PC-3 (cell line): Measurements from ENCODE around the gene MADCAM1.

Source experiments
- EZH2 ChIP-seq: fragments of 300-600 bp; sonication (generic); IDR thresholded peaks from one replicate; pipeline ENCODE4 v1.6.1; 2017; ENCODE audit warnings: antibody characterized with exemption, mild to moderate bottlenecking, low read length; ENCODE audit not compliant: unreplicated experiment
- TF ChIP-seq, protein P1 (sequence below): fragments of 300-600 bp; sonication (generic); conservative IDR thresholded peaks from 2 replicates; pipeline ENCODE4 v1.5.1; 2017; ENCODE audit warnings: antibody characterized with exemption, low read depth, mild to moderate bottlenecking, low read length

DNA sequence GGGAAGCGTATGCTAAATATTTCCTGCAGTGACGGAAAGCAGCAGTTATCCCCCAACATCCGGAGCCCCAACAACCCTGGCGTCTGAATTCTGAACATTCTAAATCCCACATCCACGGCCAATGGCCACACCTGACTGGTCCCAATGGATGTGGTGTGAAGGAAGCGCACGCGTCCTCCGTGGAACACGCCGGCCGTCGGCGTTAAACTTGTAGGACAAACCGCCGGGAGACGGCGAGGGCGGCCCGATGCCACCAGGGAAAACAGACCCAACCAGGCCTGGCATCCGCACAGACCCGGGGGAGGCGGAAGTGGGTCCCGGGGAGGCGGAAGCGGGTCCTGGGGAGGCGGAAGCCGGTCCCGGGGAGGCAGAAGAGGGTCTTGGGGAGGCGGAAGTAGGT is 38.6 kb upstream of the MADCAM1 start:
- TF ChIP-seq EZH2, result no peak
- TF ChIP-seq, protein P1, sequence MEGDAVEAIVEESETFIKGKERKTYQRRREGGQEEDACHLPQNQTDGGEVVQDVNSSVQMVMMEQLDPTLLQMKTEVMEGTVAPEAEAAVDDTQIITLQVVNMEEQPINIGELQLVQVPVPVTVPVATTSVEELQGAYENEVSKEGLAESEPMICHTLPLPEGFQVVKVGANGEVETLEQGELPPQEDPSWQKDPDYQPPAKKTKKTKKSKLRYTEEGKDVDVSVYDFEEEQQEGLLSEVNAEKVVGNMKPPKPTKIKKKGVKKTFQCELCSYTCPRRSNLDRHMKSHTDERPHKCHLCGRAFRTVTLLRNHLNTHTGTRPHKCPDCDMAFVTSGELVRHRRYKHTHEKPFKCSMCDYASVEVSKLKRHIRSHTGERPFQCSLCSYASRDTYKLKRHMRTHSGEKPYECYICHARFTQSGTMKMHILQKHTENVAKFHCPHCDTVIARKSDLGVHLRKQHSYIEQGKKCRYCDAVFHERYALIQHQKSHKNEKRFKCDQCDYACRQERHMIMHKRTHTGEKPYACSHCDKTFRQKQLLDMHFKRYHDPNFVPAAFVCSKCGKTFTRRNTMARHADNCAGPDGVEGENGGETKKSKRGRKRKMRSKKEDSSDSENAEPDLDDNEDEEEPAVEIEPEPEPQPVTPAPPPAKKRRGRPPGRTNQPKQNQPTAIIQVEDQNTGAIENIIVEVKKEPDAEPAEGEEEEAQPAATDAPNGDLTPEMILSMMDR, result no peak
